Measurements from ENCODE around the gene CENPF.
"Not testable (repeated sequence)": the region's sequence is repeated elsewhere in the genome, so short reads cannot be mapped to it uniquely, and the experiment has no call there.

CENPF gene

DNA sequence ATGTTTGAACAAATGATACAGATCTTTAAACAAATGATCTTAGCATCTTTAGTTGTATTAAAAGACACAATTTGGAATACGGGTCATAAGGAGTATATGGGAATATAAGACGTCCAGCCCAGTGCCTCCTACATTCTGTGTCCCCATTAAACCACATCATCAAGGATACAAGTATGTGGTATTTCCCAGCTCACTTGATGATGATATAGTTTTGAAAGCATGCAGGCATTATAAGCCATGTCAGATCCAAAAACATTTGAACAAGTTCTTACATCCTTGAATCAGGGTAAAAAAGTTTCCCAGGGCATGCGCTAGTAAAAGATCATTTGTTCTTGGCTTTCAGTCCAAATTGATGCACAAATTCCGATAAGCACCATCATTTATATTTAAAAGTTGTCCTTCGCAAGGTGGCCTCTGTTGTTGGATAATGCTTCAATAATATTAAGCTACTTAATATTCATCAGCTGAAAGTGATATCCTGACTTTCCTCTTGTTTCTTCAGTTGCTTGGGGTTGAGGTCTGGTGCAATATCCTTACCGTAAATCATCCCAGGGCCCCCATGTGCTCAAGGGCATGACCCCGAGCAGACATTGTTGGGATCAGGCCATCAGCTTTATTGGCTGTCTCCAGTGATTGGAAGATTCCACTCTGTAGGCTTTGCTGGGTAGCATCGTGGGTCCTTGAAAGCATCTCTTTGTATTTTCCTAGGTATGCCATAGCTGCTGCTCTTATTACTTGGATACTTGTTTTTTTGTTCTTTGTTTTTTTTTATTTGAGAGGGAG, 61.8 kb downstream of the CENPF start:
- DNase-seq = no peak

GRCh38 chr1:214665606-214666110, 62.7 kb downstream of the CENPF start:
- DNase-seq = no peak

DNA sequence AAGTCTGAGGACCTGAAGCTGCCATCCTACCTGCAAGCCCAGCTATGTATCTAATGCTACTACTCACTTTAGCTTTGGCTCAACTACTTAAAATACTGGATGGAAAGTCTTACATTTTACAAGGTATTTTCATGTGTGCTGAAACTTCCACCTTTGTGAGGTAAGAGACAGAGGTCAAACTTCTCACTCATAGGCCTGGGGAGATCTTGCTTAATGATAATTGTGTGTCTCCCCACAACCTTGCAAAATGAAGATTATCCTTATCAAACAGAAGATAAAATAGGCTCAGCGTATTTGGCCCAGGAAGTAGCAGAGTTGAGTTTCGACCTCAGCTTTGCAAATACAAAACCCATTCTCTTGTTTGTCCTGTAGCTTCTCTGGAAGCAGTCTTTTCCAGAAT, 63.7 kb downstream of the CENPF start:
- DNase-seq = no peak

GRCh38 chr1:214670098-214670497, 67.1 kb downstream of the CENPF start:
- DNase-seq = no peak

- DNase-seq = not testable (repeated sequence)
Measured at GRCh38 chr1:214673029-214673428, 70.0 kb downstream of the CENPF start.

- no peak for DNase-seq
Measured at GRCh38 chr1:214673576-214673975, 70.6 kb downstream of the CENPF start.

DNA sequence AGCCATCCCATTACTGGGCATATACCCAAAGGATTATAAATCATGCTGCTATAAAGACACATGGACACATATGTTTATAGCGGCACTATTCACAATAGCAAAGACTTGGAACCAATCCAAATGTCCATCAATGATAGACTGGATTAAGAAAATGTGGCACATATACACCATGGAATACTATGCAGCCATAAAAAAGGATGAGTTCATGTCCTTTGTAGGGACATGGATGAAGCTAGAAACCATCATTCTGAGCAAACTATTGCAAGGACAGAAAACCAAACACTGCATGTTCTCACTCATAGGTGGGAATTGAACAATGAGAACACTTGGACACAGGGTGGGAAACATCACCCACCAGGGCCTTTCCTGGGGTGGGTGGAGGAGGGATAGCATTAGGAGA, 72.5 kb downstream of the CENPF start:
- DNase-seq = not testable (repeated sequence)

- no peak for DNase-seq
Measured at GRCh38 chr1:214676747-214677146, 73.8 kb downstream of the CENPF start.

DNA sequence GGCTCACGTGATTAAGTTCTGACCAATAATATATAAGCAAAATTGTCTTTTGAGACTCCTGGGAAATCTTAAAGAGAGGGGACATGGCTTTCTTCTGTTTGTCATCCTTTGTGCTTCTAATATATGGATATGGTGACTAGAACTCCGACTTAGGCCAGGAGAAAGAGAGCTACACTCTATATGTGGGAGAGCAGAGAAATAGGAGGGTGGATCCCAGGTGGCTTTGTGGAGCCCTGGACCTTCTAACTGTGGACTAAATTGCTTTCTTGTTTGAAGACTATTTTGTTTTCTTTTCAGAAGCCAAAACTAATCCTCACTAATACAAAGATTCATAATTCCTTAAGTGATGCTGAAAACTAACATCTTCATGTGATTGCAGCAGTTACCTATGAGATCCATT, 75.0 kb downstream of the CENPF start:
- no peak for DNase-seq

GRCh38 chr1:214678386-214678785, 75.4 kb downstream of the CENPF start:
- no peak for DNase-seq

DNA sequence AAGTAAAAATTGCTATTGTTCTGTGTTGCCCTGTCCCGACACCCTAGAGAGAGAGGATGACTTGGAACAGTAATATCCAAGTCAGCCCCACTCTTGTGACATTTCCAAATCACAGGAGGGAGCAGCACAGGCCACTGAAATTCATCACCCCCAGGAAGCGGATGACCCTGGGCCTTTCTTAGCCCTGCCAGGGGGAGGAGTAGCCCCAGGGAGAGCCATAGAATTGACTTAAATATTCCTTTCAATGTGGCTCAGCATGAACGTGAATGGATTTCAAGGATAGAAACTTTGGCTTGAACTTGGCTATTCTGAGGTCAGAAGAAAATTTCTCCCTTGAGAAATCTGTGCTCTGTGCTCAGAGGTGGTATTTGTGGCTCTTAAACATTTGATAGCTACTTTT, 80.6 kb downstream of the CENPF start:
- no peak for DNase-seq

DNA sequence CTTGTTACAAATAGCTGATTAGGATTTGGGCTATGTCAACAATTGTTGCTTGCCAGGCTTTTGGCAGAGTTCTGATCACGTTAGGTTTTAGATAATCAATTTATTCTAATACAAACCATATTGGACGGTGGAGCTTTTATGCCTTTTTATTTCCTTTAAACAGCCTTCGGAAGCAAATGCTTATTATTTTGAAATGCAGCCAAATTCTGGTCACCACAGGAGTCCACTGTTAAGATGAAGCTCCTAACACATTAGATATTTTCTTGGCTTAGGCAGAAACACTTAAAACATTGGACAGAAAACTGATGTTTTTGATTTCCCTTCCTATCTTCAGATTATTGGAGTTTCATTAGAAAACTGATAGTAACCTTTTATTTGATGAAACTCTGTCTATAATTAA, 82.9 kb downstream of the CENPF start:
- no peak for DNase-seq

- DNase-seq = no peak
Measured at GRCh38 chr1:214686497-214686896, 83.5 kb downstream of the CENPF start.

DNA sequence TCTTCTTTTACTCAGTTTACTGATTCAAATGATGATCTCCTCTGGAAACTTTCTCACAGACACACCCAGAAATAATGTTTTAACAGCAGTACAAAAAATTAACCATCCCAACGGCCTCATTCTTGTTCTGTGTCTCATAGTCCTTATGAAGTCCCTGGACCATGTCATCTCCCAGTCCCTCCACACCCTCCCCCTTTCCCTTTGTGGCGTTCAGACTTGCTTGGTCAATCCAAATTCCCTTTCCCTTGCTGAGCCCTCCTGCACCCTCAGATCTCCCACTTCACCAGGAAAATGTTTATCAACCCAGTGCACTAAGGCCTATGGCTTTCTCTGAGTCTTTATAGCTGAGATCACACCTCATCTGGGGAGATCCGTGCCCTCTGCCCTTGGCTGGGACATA, 85.9 kb downstream of the CENPF start:
- DNase-seq = no peak

- DNase-seq = no peak
Measured at GRCh38 chr1:214694769-214695168, 91.8 kb downstream of the CENPF start.

DNA sequence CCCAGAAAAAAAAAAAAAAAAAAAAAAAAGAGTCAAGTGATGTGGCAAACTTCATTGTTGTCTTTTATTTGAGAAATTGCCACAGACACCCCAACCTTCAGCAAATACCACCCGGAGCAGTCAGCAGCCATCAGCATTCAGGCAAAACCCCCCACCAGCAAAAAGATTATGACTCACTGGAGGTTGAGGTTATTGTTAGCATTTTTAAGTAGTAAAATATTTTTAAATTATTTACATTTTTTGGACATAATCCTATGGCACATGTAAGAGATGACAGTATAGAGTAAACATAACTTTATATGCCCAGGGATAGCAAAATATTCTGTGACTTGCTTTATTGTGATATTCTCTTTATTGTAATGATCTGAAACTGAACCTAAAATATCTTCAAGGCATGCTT, 95.6 kb downstream of the CENPF start:
- DNase-seq = no peak

GRCh38 chr1:214700437-214700836, 97.4 kb downstream of the CENPF start:
- DNase-seq = no peak

DNA sequence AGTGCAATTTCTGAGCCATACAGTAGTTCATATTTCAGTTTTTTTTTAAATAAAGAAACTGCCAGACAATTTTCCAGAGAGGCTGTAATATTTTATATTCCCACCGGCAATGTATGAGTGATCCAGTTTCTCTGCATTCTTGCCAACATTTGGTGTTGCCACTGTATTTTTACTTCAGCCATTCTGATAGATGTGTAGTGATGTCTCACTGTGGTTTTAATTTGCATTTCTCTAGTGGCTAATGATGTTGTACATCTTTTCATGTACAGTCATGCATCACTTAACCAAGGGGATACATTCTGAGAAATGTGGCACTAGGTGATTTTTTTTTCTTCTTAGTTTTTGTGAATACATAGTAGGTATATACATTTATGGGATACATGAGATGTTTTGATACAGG, 99.6 kb downstream of the CENPF start:
- no peak for DNase-seq

DNA sequence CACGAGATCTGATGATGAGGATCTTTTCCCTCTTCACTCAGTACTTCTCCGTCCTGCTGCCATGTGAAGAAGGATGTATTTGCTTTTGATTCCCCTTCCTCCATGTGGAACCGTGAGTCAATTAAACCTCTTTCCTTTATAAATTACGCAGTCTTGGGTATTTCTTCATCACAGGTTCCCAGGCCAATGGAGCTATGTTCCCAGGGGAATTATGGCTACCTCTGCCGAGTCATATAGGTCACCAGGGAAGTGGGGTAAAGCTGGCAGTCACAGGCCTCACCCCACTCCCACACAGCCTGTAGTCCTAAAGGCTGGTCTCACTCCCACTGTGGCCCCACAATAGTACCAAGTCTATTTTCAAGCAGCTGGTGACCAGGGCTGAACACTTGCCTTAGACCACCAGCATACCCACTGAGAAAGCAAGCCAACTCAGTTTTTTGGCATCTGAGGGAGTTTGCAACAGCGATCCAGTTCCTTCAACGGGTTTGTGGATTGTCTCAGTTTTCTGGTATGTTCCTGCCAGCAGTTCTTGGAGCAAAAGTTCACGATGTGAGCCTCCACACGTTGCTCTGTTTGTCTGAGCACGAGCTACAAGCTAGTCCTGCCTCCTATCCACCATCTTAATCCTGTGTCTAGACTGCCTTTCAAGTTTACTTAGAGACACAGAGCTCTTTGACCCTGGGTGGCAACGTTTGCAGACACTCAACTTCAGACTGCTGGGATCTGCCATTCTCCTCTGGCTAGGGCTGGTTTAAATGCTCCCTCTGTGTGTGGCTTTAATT, 104.5 kb downstream of the CENPF start:
- no peak for DNase-seq

- no peak for DNase-seq
Measured at GRCh38 chr1:214708321-214708955, 105.4 kb downstream of the CENPF start.

- DNase-seq = no peak
Measured at GRCh38 chr1:214709241-214709640, 106.2 kb downstream of the CENPF start.

DNA sequence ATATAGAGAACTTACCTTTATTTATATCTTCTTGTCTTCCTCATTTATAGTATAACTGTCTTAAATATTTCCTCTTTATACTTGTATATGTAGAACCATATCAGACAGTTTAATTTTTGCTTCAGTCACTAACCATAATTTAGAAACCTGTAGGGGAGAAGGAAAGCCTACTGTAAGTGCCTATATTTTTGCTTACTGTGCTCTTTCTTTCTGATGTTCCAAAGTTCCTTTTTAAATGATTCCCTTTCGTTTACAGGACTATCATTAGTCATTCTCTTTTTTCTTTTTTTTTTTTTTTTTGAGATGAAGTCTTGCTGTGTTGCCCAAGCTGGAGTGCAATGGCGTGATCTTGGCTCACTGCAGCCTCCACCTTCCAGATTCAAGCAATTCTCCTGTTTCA, 109.7 kb downstream of the CENPF start:
- no peak for DNase-seq
